HepG2 (cell line): ENCODE measurements around the gene THSD4. TPM values are rescaled to one million over a fixed set of nuclear protein-coding genes. Genes with fewer than 3 reads are reported as not detected.

ENCODE experiments used
- ATAC-seq: fragments of 200-7000 bp; cut with Tn5 transposase; 3 replicates; pipeline ENCODE4 v1.9.1; 2020; ENCODE audit warnings: mild to moderate bottlenecking, moderate library complexity
- BruUV-seq: library from RNA; stranded (reverse); fragments of 400-500 nt; replicated peaks from 2 replicates; lab custom pipeline; 2021; lab: Mats Ljungman, UMichigan
- CTCF ChIA-PET: fragments of 300-600 bp; formaldehyde crosslinking; extraction: SDS; loops from one replicate; lab custom pipeline; 2021; ENCODE audit warnings: low total read pairs, inconsistent platforms, low intra/inter-chr PET ratio; lab: Yijun Ruan, JAX
- POLR2A ChIA-PET: fragments of 350-600 bp; sonication (Branson Sonifier 250); formaldehyde crosslinking; loops from one replicate; lab custom pipeline; 2020; ENCODE audit warnings: antibody characterized with exemption, inconsistent platforms; lab: Yijun Ruan, JAX
- DNase-seq: peaks from one replicate; pipeline ENCODE4 v3.0.0-alpha.2; 2015; ENCODE audit warnings: low spot score
- FAIRE-seq: peaks from 3 replicates; lab custom pipeline; 2011; peaks lifted over from hg19 to GRCh38; lab: Jason Lieb, UNC
- H2AFZ ChIP-seq: one replicate; pipeline ENCODE4 v1.6.1; 2011; ENCODE audit warnings: low read length, inconsistent platforms
- H3K27ac ChIP-seq: fragments of 300-600 bp; 3 replicates; pipeline ENCODE4 v1.8.0; 2011; ENCODE audit warnings: mixed run types, mild to moderate bottlenecking, mixed read lengths, low read length, inconsistent platforms; ENCODE audit not compliant: insufficient read depth; ENCODE audit errors: extremely low read length
- H3K27me3 ChIP-seq, 2 experiments: fragments of 200-600 bp in 1 of 2; 2 replicates in 1 of 2; 3 replicates in 1 of 2; pipeline versions ENCODE4 v1.6.0 to v1.8.0; 2011; ENCODE audit warnings: low read length in 2 of 2, mild to moderate bottlenecking in 2 of 2, moderate library complexity in 2 of 2, inconsistent platforms in 1 of 2; ENCODE audit not compliant: insufficient read depth in 2 of 2, control insufficient read depth in 1 of 2
- H3K36me3 ChIP-seq, 2 experiments: fragments of 200-600 bp in 1 of 2; replicated peaks in 1 of 2; 2 replicates in 1 of 2; 3 replicates in 1 of 2; pipeline versions ENCODE4 v1.5.1 to v1.8.0; 2011; ENCODE audit warnings: low read length in 2 of 2, inconsistent platforms in 1 of 2; ENCODE audit not compliant: insufficient read depth in 2 of 2, control insufficient read depth in 1 of 2
- H3K4me1 ChIP-seq: 2 replicates; pipeline ENCODE4 v1.5.1; 2012; ENCODE audit warnings: low read length, inconsistent platforms; ENCODE audit not compliant: insufficient read depth
- H3K4me2 ChIP-seq: 2 replicates; pipeline ENCODE4 v1.6.0; 2011; ENCODE audit warnings: low read depth, low read length, inconsistent platforms
- H3K4me3 ChIP-seq, 3 experiments: fragments of 200-600 bp in 1 of 3; sonication (generic), shearing (Covaris generic) in 1 of 3; replicated peaks in 1 of 3; 2 replicates each; pipeline ENCODE4 v1.5.1; 2011 to 2016; ENCODE audit warnings: low read length in 3 of 3, inconsistent platforms in 2 of 3, low read depth in 2 of 3, mild to moderate bottlenecking in 2 of 3, control low read depth in 1 of 3, mixed read lengths in 1 of 3; ENCODE audit not compliant: insufficient read depth in 1 of 3
- H3K79me2 ChIP-seq: one replicate; pipeline ENCODE4 v1.6.1; 2011; ENCODE audit warnings: low read length, inconsistent platforms; ENCODE audit not compliant: insufficient read depth
- H3K9ac ChIP-seq: 2 replicates; pipeline ENCODE4 v1.6.0; 2011; ENCODE audit warnings: mild to moderate bottlenecking, low read depth, low read length, inconsistent platforms; ENCODE audit not compliant: insufficient read depth
- H3K9me3 ChIP-seq: 2 replicates; pipeline ENCODE4 v1.5.1; 2012; ENCODE audit warnings: mild to moderate bottlenecking, low read length
- H4K20me1 ChIP-seq: 2 replicates; pipeline ENCODE4 v1.6.0; 2011; ENCODE audit warnings: inconsistent platforms, mild to moderate bottlenecking, low read length, moderate library complexity; ENCODE audit not compliant: insufficient read depth
- CAMTA2 ChIP-seq: sonication (generic); formaldehyde crosslinking; IDR thresholded peaks from 2 replicates; pipeline ENCODE4 v1.4.0; 2020; ENCODE audit warnings: mild to moderate bottlenecking, missing genetic modification reagents, borderline replicate concordance
- CEBPZ ChIP-seq: IDR thresholded peaks from 2 replicates; pipeline ENCODE4 v1.6.1; 2012; ENCODE audit warnings: low read length, improper control_type of control experiment
- GABPB1 ChIP-seq: IDR thresholded peaks from 2 replicates; pipeline ENCODE4 v1.6.1; 2016; ENCODE audit warnings: mild to moderate bottlenecking, missing genetic modification reagents, moderate library complexity, missing compliant biosample characterization
- HNRNPL ChIP-seq: fragments of 200-400 bp; formaldehyde crosslinking; IDR thresholded peaks from 2 replicates; pipeline ENCODE4 v1.6.1; 2017; ENCODE audit warnings: mild to moderate bottlenecking, low read depth, low read length
- HOMEZ ChIP-seq: IDR thresholded peaks from 2 replicates; pipeline ENCODE4 v1.6.1; 2016; ENCODE audit warnings: low read depth
- KLF13 ChIP-seq: sonication (generic); formaldehyde crosslinking; IDR thresholded peaks from 2 replicates; pipeline ENCODE4 v1.4.0; 2020; ENCODE audit warnings: mild to moderate bottlenecking, missing genetic modification reagents
- STAT5B ChIP-seq: sonication (generic); formaldehyde crosslinking; IDR thresholded peaks from 2 replicates; pipeline ENCODE4 v1.4.0; 2020; ENCODE audit warnings: missing genetic modification reagents
- TCF7 ChIP-seq: sonication (generic); IDR thresholded peaks from 2 replicates; pipeline ENCODE4 v1.6.1; 2016; ENCODE audit warnings: antibody characterized with exemption, low read depth
- U2AF2 ChIP-seq: fragments of 200-400 bp; formaldehyde crosslinking; IDR thresholded peaks from 2 replicates; pipeline ENCODE4 v1.6.1; 2017; ENCODE audit warnings: low read depth, mild to moderate bottlenecking, low read length
- ZNF816 ChIP-seq: sonication (generic); formaldehyde crosslinking; IDR thresholded peaks from 2 replicates; pipeline ENCODE4 v1.8.0; 2022; ENCODE audit warnings: missing genetic modification reagents, mild to moderate bottlenecking, borderline replicate concordance
- WGBS: methylation state at CpG from one replicate; pipeline ENCODE4 v1.1.6; 2017; ENCODE audit warnings: low lambda C conversion rate; 5-methylcytosine and 5-hydroxymethylcytosine counted together
- in situ Hi-C: cut with HindIII; loops from 2 replicates; pipeline ENCODE4 v1.10.0; 2017; ENCODE audit warnings: low pct_unique_long_range_greater_than_20kb; ENCODE audit not compliant: extremely low pct_ligation_motif_present
- intact Hi-C: fragments of 100-400 bp; cut with micrococcal nuclease; formaldehyde crosslinking; loops from one replicate; pipeline ENCODE4 v1.10.0; 2022; ENCODE audit not compliant: unreplicated experiment
- polyA plus RNA-seq, 8 experiments: library from polyadenylated mRNA; depleted of rRNA in 3 of 8; stranded (reverse) in 7 of 8; unstranded in 1 of 8; fragments of >200 nt; fragmentation: Illumina TruSeq in 4 of 8; extraction: Trizol in 4 of 8; gene quantifications; 2 replicates each; pipeline versions ENCODE4 v1.2.1 to v1.2.3, GENCODE V29; 2011 to 2016; ENCODE audit warnings: low read depth in 4 of 8, missing spikeins in 1 of 8, mixed read lengths in 1 of 8; ENCODE audit not compliant: insufficient read depth in 1 of 8
- total RNA-seq, 5 experiments: library from RNA; depleted of rRNA; stranded (reverse); fragments of >200 nt; fragmentation: Illumina TruSeq; extraction: Trizol; gene quantifications; 2 replicates each; pipeline ENCODE4 v1.2.3, GENCODE V29; 2016; ENCODE audit warnings: low read depth in 1 of 5

The THSD4 gene
- total and polyA plus RNA-seq, 2 of the 13 experiments (the other 11 are each of a cell fraction or from before 2014, with no cell fraction given), result 0.07 to 0.21 TPM

GRCh38 chr15:71529361-71529760 lies 414.1 kb downstream of the THSD4 start:
- in situ Hi-C loops, result no loop called here
- 68% methylated on average over 1 of the region's 1 CpG for WGBS
- no peak for TF ChIP-seq ZNF816 (CRISPR knock-in tag)
- TF ChIP-seq KLF13, result no peak
- no peak for TF ChIP-seq HNRNPL
- no peak for TF ChIP-seq TCF7
- no peak for TF ChIP-seq HOMEZ (CRISPR knock-in tag)
- TF ChIP-seq U2AF2, result no peak
- no peak for TF ChIP-seq GABPB1 (CRISPR knock-in tag)
- no peak for TF ChIP-seq CAMTA2 (CRISPR knock-in tag)
- TF ChIP-seq STAT5B (CRISPR knock-in tag), result no peak
- no peak for TF ChIP-seq CEBPZ
- Histone ChIP-seq H3K9me3 (peaks cover 6% of the 10 kb centered on the region; the same call in 1 of the 2 replicates), H3K36me3 (no peaks in the 10 kb centered on the region), H2AFZ (no peak overlapping the region), H3K4me2 (no peak overlapping the region), H3K9ac (no peak overlapping the region), H3K27ac (no peak overlapping the region), H3K27me3 (peaks cover 0 to 17% of the 10 kb centered on the region in 2 experiments; a peak in 2 of 5 replicates), H4K20me1 (no peaks in the 10 kb centered on the region), H3K4me1 (no peaks in the 10 kb centered on the region), H3K4me3 (no peak overlapping the region), H3K79me2 (no peaks in the 10 kb centered on the region)
- ATAC-seq (no peak), DNase-seq (no peak), FAIRE-seq (no peak)
- ChIA-PET CTCF (no interaction called here), POLR2A (no interaction called here)
- intact Hi-C loops, result no loop called here
- no TSS peak for BruUV-seq
